CD4-positive, alpha-beta T cell (primary cell): Measurements from ENCODE around the gene TSKU. TPM values are rescaled to one million over a fixed set of nuclear protein-coding genes. Genes with fewer than 3 reads are reported as not detected.

Experiments used
- ATAC-seq: fragments of 200-7000 bp; cut with Tn5 transposase; one replicate; pipeline ENCODE4 v1.10.0; 2022; ENCODE audit warnings: mild to moderate bottlenecking; ENCODE audit not compliant: poor library complexity
- CTCF ChIA-PET: fragments of 350-600 bp; sonication (Branson Sonifier 250); formaldehyde crosslinking; loops from one replicate; lab custom pipeline; 2021; ENCODE audit warnings: antibody characterized with exemption, inconsistent platforms; lab: Charles Lee
- POLR2A ChIA-PET: fragments of 350-600 bp; sonication (Branson Sonifier 250); formaldehyde crosslinking; loops from one replicate; lab custom pipeline; 2021; ENCODE audit warnings: antibody characterized with exemption, inconsistent platforms; lab: Charles Lee
- DNase-seq, 14 experiments: peaks; one replicate each; pipeline ENCODE4 v3.0.0-alpha.2; 2013 to 2020; ENCODE audit warnings: mixed read lengths in 2 of 14
- H3K27ac ChIP-seq, 2 donors: one replicate each; pipeline versions ENCODE4 v1.5.1 to v1.7.0; 2013; ENCODE audit warnings: low read length in 2 of 2, low read depth in 1 of 2, mild to moderate bottlenecking in 1 of 2
- H3K27me3 ChIP-seq, 2 experiments: 1 replicate in 1 of 2; 2 replicates in 1 of 2; pipeline versions ENCODE4 v1.6.1 to v1.7.0; 2013; ENCODE audit warnings: low read length in 2 of 2, control low read depth in 1 of 2, mild to moderate bottlenecking in 1 of 2, moderate library complexity in 1 of 2; ENCODE audit not compliant: insufficient read depth in 2 of 2, control insufficient read depth in 1 of 2
- H3K36me3 ChIP-seq: one replicate; pipeline ENCODE4 v1.6.1; 2013; ENCODE audit warnings: low read length, control low read depth; ENCODE audit not compliant: insufficient read depth
- H3K4me1 ChIP-seq: one replicate; pipeline ENCODE4 v1.6.1; 2013; ENCODE audit warnings: low read length, control low read depth; ENCODE audit not compliant: insufficient read depth
- H3K4me3 ChIP-seq: one replicate; pipeline ENCODE4 v1.5.1; 2013; ENCODE audit warnings: mild to moderate bottlenecking, low read length, moderate library complexity
- H3K9me3 ChIP-seq, 2 experiments: 1 replicate in 1 of 2; 2 replicates in 1 of 2; pipeline versions ENCODE4 v1.6.1 to v1.7.0; 2013; ENCODE audit warnings: low read length in 2 of 2, mild to moderate bottlenecking in 2 of 2, control low read depth in 1 of 2, moderate library complexity in 1 of 2; ENCODE audit not compliant: control insufficient read depth in 1 of 2, insufficient read depth in 1 of 2
- H3K27ac Mint-ChIP-seq: one replicate; pipeline ENCODE4 v1.8.0; 2020; ENCODE audit warnings: mixed read lengths
- H3K27me3 Mint-ChIP-seq: one replicate; pipeline ENCODE4 v1.8.0; 2021; ENCODE audit warnings: mixed read lengths
- H3K36me3 Mint-ChIP-seq: one replicate; pipeline ENCODE4 v1.8.0; 2021; ENCODE audit warnings: low read depth, mixed read lengths
- H3K4me1 Mint-ChIP-seq: one replicate; pipeline ENCODE4 v1.8.0; 2021; ENCODE audit warnings: low read depth, mixed read lengths
- H3K4me3 Mint-ChIP-seq: one replicate; pipeline ENCODE4 v1.8.0; 2020; ENCODE audit warnings: mild to moderate bottlenecking, mixed read lengths
- H3K9me3 Mint-ChIP-seq: one replicate; pipeline ENCODE4 v1.8.0; 2020; ENCODE audit warnings: mixed read lengths
- CTCF ChIP-seq: fragments of 200-600 bp; IDR thresholded peaks from one replicate; pipeline ENCODE4 v1.8.0; 2022; ENCODE audit warnings: antibody characterized with exemption, mild to moderate bottlenecking
- intact Hi-C, 2 experiments: fragments of 100-400 bp; cut with DNase I in 1 of 2; cut with micrococcal nuclease in 1 of 2; formaldehyde crosslinking; loops; one replicate each; pipeline versions ENCODE4 v1.15.1 to v1.9.0; 2023 to 2025; cut with DNase I, micrococcal nuclease
- total RNA-seq, 174 experiments: library from RNA in 2 of 174; stranded (reverse) in 2 of 174; gene quantifications; one replicate each; pipeline ENCODE4 v1.2.3 and lab custom pipeline; 2021 to 2026

The TSKU gene
- total RNA-seq, 2 experiments from 2014 or later = 0.06 TPM; not detected in 1

- Mint-ChIP-seq H3K4me3 (no peak overlapping the region), H3K36me3 (peaks cover 8% of the 10 kb centered on the region), H3K27me3 (peaks cover 5% of the 10 kb centered on the region), H3K27ac (no peak overlapping the region), H3K4me1 (peaks cover 25% of the 10 kb centered on the region), H3K9me3 (peaks cover 12% of the 10 kb centered on the region)
- Histone ChIP-seq H3K36me3 (no peaks in the 10 kb centered on the region), H3K4me3 (no peak overlapping the region), H3K4me1 (peaks cover 24% of the 10 kb centered on the region), H3K27ac (no peak overlapping the region), H3K27me3 (no peaks in the 10 kb centered on the region), H3K9me3 (peaks cover 10 to 21% of the 10 kb centered on the region in 2 experiments)
- ATAC-seq (no peak), DNase-seq (no peak)
- POLR2A ChIA-PET = interaction anchor here (0.6 kb wide), 1 partner anchor 478 kb away, joined by 3 read pairs; no protein-coding TSS in a partner anchor
- TF ChIP-seq CTCF = no peak
- CTCF ChIA-PET = no interaction called here
- intact Hi-C loops = no loop called here
These were observed 10.9 kb upstream of the TSKU start for GRCh38 chr11:76772100-76772782.

GRCh38 chr11:76772783-76773106 is 10.4 kb upstream of the TSKU start:
- Mint-ChIP-seq H3K36me3 (peaks cover 8% of the 10 kb centered on the region), H3K27ac (no peak overlapping the region), H3K9me3 (peaks cover 15% of the 10 kb centered on the region), H3K4me3 (no peak overlapping the region), H3K27me3 (peaks cover 9% of the 10 kb centered on the region), H3K4me1 (peaks cover 20% of the 10 kb centered on the region)
- H3K9me3 ChIP-seq = peaks cover 10 to 21% of the 10 kb centered on the region in 2 experiments
- no peak for TF ChIP-seq CTCF
- H3K27ac ChIP-seq = no peak overlapping the region
- ATAC-seq = no peak
- H3K27me3 ChIP-seq = no peaks in the 10 kb centered on the region
- H3K36me3 ChIP-seq = no peaks in the 10 kb centered on the region
- H3K4me1 ChIP-seq = peaks cover 19% of the 10 kb centered on the region
- H3K4me3 ChIP-seq = no peak overlapping the region
- intact Hi-C loops = no loop called here
- no peak for DNase-seq
- ChIA-PET CTCF (no interaction called here), POLR2A (no interaction called here)

GRCh38 chr11:76773921-76774361 is 9.2 kb upstream of the TSKU start:
- H3K27ac Mint-ChIP-seq = no peak overlapping the region
- CTCF ChIA-PET = no interaction called here
- intact Hi-C loops = no loop called here
- POLR2A ChIA-PET = no interaction called here
- no peak for ATAC-seq
- H3K36me3 Mint-ChIP-seq = peaks cover 8% of the 10 kb centered on the region
- peaks cover 7% of the 10 kb centered on the region for H3K4me1 ChIP-seq
- DNase-seq = no peak
- H3K4me1 Mint-ChIP-seq = peaks cover 8% of the 10 kb centered on the region
- H3K9me3 Mint-ChIP-seq = peaks cover 15% of the 10 kb centered on the region
- H3K9me3 ChIP-seq = peaks cover 10 to 21% of the 10 kb centered on the region in 2 experiments
- H3K4me3 Mint-ChIP-seq = no peak overlapping the region
- H3K27me3 ChIP-seq = peaks cover 0 to 5% of the 10 kb centered on the region in 2 experiments
- H3K27me3 Mint-ChIP-seq = peaks cover 20% of the 10 kb centered on the region
- no peak overlapping the region for H3K4me3 ChIP-seq
- TF ChIP-seq CTCF = no peak
- H3K36me3 ChIP-seq = no peaks in the 10 kb centered on the region
- no peak overlapping the region for H3K27ac ChIP-seq
